Thyroid gland (tissue), 4 donors: ENCODE data around the gene FHDC1. TPM values are rescaled to one million over a fixed set of nuclear protein-coding genes. Genes with fewer than 3 reads are reported as not detected.

ENCODE experiments used
- DNase-seq, 2 donors: peaks; one replicate each; pipeline ENCODE4 v3.0.0-alpha.2; 2019
- H3K27ac ChIP-seq, 3 donors: fragments of 200-600 bp; sonication (generic); 1 replicate in 2 of 3; 2 replicates in 1 of 3; pipeline ENCODE4 v1.5.1; 2016 to 2019; ENCODE audit warnings: mild to moderate bottlenecking in 1 of 3, moderate library complexity in 1 of 3
- H3K27me3 ChIP-seq: fragments of 200-600 bp; sonication (generic); one replicate; pipeline ENCODE4 v1.5.1; 2019
- H3K36me3 ChIP-seq, 2 donors: fragments of 200-600 bp; sonication (generic); one replicate each; pipeline ENCODE4 v1.5.1; 2016 to 2019
- H3K4me1 ChIP-seq, 2 donors: fragments of 200-600 bp; sonication (generic); one replicate each; pipeline ENCODE4 v1.5.1; 2017 to 2019
- H3K4me3 ChIP-seq, 3 donors: fragments of 200-600 bp; sonication (generic); replicated peaks in 1 of 3; 1 replicate in 2 of 3; 2 replicates in 1 of 3; pipeline ENCODE4 v1.5.1; 2016; ENCODE audit warnings: mild to moderate bottlenecking in 1 of 3
- H3K9me3 ChIP-seq: fragments of 200-600 bp; sonication (generic); one replicate; pipeline ENCODE4 v1.5.1; 2017
- CTCF ChIP-seq, 6 experiments: fragments of 200-600 bp in 3 of 6; fragments of 450-650 bp in 3 of 6; sonication (generic) in 3 of 6; IDR thresholded peaks; one replicate each; pipeline ENCODE4 v1.5.1; 2016 to 2019; ENCODE audit warnings: antibody characterized with exemption in 6 of 6, mild to moderate bottlenecking in 2 of 6, inconsistent platforms in 1 of 6, moderate library complexity in 1 of 6
- POLR2A ChIP-seq, 2 donors: fragments of 450-650 bp; IDR thresholded peaks; one replicate each; pipeline ENCODE4 v1.6.1; 2017; ENCODE audit warnings: antibody characterized with exemption in 2 of 2, mild to moderate bottlenecking in 2 of 2, moderate library complexity in 1 of 2
- WGBS, 2 donors: methylation state at CpG; one replicate each; pipeline ENCODE4 v1.1.5; 2017; 5-methylcytosine and 5-hydroxymethylcytosine counted together
- intact Hi-C: fragments of 100-400 bp; cut with DNase I; formaldehyde crosslinking; loops from one replicate; pipeline ENCODE4 v1.15.1; 2023
- total RNA-seq, 4 donors: library from RNA; depleted of rRNA; stranded (reverse); fragments of >200 nt; gene quantifications; one replicate each; pipeline ENCODE4 v1.2.3, GENCODE V29; 2016

Gene FHDC1
- total RNA-seq, 4 donors from 2014 or later = 12.4 to 26.2 (median 18.3) TPM

DNA sequence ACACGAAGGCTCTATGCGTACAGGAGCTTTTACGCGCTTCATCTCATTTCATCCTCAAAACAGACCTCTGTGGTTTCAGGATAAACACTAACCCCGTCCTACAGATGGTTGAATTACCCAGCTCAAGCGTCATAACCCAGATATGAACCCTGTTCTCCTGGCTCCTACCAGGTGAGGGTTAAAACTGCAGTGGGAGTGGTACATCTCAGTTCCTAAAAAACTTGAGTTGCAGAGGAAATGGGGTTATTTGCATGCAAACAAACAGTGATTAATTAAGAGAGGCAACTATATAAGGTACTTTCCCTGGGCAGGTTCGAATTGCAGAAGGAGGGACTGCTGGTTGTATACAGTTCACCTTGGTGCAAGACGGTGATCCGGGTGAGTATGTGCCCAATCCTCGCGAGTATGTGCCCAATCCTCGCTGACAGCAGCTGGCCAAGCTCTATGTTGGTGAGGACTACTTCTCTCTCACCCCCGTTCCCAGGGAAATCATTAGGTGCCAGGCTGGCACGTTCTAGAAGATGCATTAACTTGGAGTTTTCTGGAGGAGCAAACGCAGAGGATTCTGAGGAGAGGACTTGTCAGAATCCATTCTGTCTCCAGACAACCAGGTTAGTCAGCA, 72.6 kb downstream of the FHDC1 start:
- intact Hi-C loops = no loop called here
- H3K27ac ChIP-seq = no peak overlapping the region
- H3K27me3 ChIP-seq = no peaks in the 10 kb centered on the region
- H3K4me1 ChIP-seq = no peaks in the 10 kb centered on the region
- TF ChIP-seq CTCF (IDR thresholded peaks at IDR 0.05) (no peak), POLR2A (IDR thresholded peaks at IDR 0.05) (no peak)
- DNase-seq = no peak
- no peaks in the 10 kb centered on the region for H3K36me3 ChIP-seq
- 81 to 87% methylated on average over 15 of the region's 15 CpGs for WGBS, 2 donors
- H3K9me3 ChIP-seq = no peaks in the 10 kb centered on the region
- H3K4me3 ChIP-seq = no peak overlapping the region

- Histone ChIP-seq H3K27me3 (no peaks in the 10 kb centered on the region), H3K4me3 (no peak overlapping the region), H3K27ac (no peak overlapping the region), H3K9me3 (no peaks in the 10 kb centered on the region), H3K36me3 (no peaks in the 10 kb centered on the region), H3K4me1 (no peaks in the 10 kb centered on the region)
- no peak for DNase-seq
- no peak for TF ChIP-seq POLR2A (IDR thresholded peaks at IDR 0.05)
- TF ChIP-seq CTCF (IDR thresholded peaks at IDR 0.05) = no peak
- intact Hi-C loops = no loop called here
- 82 to 84% methylated on average over 3 of the region's 3 CpGs for WGBS, 2 donors
Observed at GRCh38 chr4:153010146-153010545, 74.0 kb downstream of the FHDC1 start.

DNA sequence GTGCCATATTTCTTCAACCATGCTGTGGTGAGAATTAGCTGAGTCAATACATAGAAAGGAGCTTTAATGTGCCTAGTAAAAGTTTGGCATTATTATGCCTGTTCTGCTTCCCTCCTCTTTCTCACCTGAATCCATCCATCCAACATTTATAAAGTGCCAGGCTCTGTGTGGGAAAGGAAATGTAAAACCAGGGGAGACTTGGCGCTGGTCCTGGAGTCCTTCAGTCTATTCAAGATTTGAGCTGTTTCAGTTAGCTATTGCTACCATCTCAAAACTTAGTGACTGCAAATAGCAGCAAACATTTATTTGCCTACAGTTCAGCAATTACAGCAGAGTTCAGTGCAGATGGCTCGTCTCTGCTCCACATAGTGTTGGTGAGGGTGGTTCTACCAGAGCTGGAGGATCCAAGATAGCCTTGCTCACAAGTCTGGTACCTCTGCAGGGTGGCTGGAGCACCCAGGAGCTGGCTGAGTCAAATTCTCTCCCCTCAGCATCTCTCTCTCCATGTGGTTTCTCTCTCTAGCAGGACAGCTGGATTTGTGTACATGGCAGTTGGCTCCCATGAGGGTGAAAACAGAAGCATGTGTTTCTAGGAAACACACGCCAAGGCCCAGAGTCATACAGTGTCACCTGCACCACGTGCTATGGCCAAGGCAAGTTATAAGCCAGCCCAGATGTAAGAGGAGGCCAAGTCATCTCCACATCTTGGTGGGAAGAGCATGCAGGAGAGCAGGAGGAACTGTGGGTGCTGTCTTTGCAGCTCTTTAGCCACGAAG, 77.3 kb downstream of the FHDC1 start:
- no peaks in the 10 kb centered on the region for H3K4me1 ChIP-seq
- WGBS, 2 donors = 75 to 79% methylated on average over 5 of the region's 5 CpGs
- no peak overlapping the region for H3K27ac ChIP-seq
- no peaks in the 10 kb centered on the region for H3K9me3 ChIP-seq
- intact Hi-C loops = no loop called here
- TF ChIP-seq CTCF (IDR thresholded peaks at IDR 0.05) (no peak), POLR2A (IDR thresholded peaks at IDR 0.05) (no peak)
- DNase-seq = no peak
- H3K4me3 ChIP-seq = no peak overlapping the region
- no peaks in the 10 kb centered on the region for H3K27me3 ChIP-seq
- no peaks in the 10 kb centered on the region for H3K36me3 ChIP-seq

- no peak overlapping the region for H3K27ac ChIP-seq
- no peak for DNase-seq
- intact Hi-C loops = no loop called here
- no peaks in the 10 kb centered on the region for H3K36me3 ChIP-seq
- no peaks in the 10 kb centered on the region for H3K4me1 ChIP-seq
- TF ChIP-seq POLR2A (IDR thresholded peaks at IDR 0.05) = no peak
- TF ChIP-seq CTCF (IDR thresholded peaks at IDR 0.05) = no peak
- no peaks in the 10 kb centered on the region for H3K27me3 ChIP-seq
- H3K4me3 ChIP-seq = no peak overlapping the region
- H3K9me3 ChIP-seq = no peaks in the 10 kb centered on the region
Observed at GRCh38 chr4:153014460-153014859, 78.3 kb downstream of the FHDC1 start.

DNA sequence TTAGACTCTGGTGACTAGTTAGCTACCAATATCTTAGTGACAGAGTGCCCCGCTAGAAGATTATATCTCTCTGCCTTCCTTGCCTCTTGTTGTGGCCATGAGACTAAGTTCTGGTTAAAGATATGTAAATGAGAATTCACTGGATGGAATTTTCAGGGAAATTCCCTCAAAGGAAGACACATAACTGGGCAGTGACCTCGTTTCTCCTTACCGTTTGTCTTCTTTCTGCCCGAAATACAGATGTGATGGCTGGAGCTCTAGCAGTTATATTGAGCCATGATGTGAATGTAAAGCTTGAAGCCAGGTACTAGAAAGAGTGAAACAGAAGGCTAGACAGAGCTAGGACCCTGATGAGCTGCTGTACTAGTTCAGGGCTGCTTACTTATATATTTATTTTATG, 80.5 kb downstream of the FHDC1 start:
- H3K36me3 ChIP-seq = no peaks in the 10 kb centered on the region
- WGBS, 2 donors = 90 to 93% methylated on average over 4 of the region's 4 CpGs
- H3K4me1 ChIP-seq = no peaks in the 10 kb centered on the region
- no peak for DNase-seq
- intact Hi-C loops = no loop called here
- no peak overlapping the region for H3K27ac ChIP-seq
- TF ChIP-seq POLR2A (IDR thresholded peaks at IDR 0.05) (no peak), CTCF (IDR thresholded peaks at IDR 0.05) (no peak)
- H3K9me3 ChIP-seq = no peaks in the 10 kb centered on the region
- H3K27me3 ChIP-seq = no peaks in the 10 kb centered on the region
- H3K4me3 ChIP-seq = no peak overlapping the region
